Memory B cell (primary cell): ENCODE results near the gene AUNIP.
A peak's percentile ranks its signal among the peaks of the same experiment; 100 is the strongest.

ENCODE experiments used
- ATAC-seq: fragments of 150-1000 bp; cut with Tn5 transposase; 2 replicates; pipeline ENCODE4 v1.10.0; 2021; ENCODE audit warnings: low read depth, mild to moderate bottlenecking, moderate library complexity
- DNase-seq, 2 donors: peaks; one replicate each; pipeline ENCODE4 v3.0.0; 2022; ENCODE audit warnings: low spot score in 2 of 2
- H3K27ac Mint-ChIP-seq: one replicate; pipeline ENCODE4 v1.8.0; 2022; ENCODE audit warnings: mild to moderate bottlenecking, moderate library complexity, mixed read lengths
- H3K27me3 Mint-ChIP-seq: one replicate; pipeline ENCODE4 v1.8.0; 2022; ENCODE audit warnings: mixed read lengths
- H3K36me3 Mint-ChIP-seq: one replicate; pipeline ENCODE4 v1.8.0; 2022; ENCODE audit warnings: mild to moderate bottlenecking, mixed read lengths
- H3K4me1 Mint-ChIP-seq: one replicate; pipeline ENCODE4 v1.8.0; 2022; ENCODE audit warnings: mixed read lengths
- H3K4me3 Mint-ChIP-seq: one replicate; pipeline ENCODE4 v1.8.0; 2022; ENCODE audit warnings: mild to moderate bottlenecking, moderate library complexity, mixed read lengths
- H3K9me3 Mint-ChIP-seq: one replicate; pipeline ENCODE4 v1.8.0; 2022; ENCODE audit warnings: mixed read lengths

AUNIP gene

DNA sequence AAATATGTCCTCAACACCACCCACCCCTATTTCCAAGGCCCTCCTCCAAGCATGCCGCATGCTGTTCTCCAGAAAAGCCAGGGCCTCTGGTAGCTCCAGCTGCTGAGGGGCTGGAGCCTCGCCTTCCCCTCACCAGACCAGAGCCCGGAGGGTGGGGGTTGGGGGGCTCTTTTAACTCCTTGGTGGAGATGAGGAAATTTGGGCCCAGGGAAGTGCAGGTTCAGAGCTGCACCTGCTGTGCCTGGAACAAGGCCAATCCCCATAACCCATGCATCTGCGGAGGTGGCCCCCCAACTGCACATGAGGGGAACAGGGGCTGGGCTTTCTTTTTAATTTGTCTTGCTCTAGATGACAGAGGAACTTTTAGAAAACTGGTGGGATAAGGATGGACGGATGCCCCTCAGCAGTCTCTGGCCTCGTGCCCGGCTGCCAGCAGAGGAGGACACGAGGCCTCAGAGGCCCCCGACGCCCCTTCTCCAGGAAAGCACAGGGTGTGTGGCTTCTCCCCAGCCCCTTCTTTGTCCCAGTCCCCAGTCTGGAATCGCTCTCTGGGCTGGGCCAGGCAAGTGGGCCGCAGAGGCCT is 59.8 kb downstream of the AUNIP start:
- peak overlapping the region; percentile 76 for H3K4me3 Mint-ChIP-seq
- no peaks in the 10 kb centered on the region for H3K27me3 Mint-ChIP-seq
- H3K27ac Mint-ChIP-seq, result no peak overlapping the region
- DNase-seq, result no peak
- ATAC-seq, result no peak
- no peaks in the 10 kb centered on the region for H3K9me3 Mint-ChIP-seq
- no peaks in the 10 kb centered on the region for H3K36me3 Mint-ChIP-seq
- H3K4me1 Mint-ChIP-seq, result peaks cover 26% of the 10 kb centered on the region

DNA sequence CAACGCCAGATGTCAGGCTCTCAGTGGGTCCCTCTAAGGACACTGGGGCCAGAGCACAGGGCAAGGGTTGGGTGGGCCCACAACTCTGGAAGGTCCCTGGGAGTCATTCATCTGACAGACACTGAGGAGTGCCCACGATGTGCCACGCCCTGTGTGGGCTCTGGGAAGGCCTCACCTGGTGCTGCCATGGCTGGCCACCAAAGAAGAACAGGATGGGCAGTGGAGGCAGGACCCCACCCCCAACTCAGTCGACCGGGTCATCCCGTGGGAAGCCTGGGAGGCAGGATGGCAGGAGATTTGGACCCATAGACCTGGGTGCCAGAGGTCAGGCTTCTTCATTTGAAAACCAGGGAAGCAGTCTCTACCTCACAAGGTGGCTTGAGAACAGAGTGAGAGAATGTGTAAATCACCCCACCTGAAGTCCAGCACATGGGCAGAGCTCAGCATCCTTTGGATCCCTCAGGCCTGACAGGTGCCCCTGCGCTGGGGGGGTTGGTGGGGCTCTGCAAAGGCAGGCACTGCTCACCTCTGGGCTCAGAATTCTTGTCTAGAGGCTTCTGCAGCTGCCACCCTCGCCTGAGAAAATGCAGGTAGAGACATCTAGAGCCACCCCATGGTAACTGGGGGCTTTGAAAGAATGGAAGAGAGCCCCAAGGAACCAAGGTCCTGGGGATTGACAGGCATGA is 60.4 kb downstream of the AUNIP start:
- no peaks in the 10 kb centered on the region for H3K9me3 Mint-ChIP-seq
- H3K4me1 Mint-ChIP-seq, result peaks cover 26% of the 10 kb centered on the region
- no peaks in the 10 kb centered on the region for H3K27me3 Mint-ChIP-seq
- DNase-seq (no peak), ATAC-seq (no peak)
- no peak overlapping the region for H3K27ac Mint-ChIP-seq
- no peaks in the 10 kb centered on the region for H3K36me3 Mint-ChIP-seq
- peak overlapping the region; percentile 76 for H3K4me3 Mint-ChIP-seq

DNA sequence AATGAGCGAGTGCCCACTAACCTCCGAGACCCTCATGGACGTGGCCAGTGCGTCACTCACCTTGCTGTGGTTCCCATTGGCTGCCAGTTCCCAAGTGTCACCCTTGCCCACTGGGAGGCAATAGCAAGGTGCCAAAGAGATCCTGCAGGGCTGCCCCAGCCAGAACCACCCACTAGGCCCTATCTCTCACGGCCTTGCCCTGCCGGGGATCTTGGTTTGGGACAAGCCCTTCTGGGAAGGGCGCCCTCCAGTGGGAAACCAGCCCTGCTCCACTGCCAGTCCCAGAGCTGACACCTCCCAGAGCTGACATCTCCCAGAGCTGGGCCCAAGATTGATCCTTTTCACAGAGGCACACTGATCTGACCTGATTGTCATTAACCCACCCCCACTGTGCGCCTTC is 61.3 kb downstream of the AUNIP start:
- ATAC-seq (no peak), DNase-seq (no peak)
- Mint-ChIP-seq H3K36me3 (no peaks in the 10 kb centered on the region), H3K27me3 (no peaks in the 10 kb centered on the region), H3K9me3 (no peaks in the 10 kb centered on the region), H3K4me3 (no peak overlapping the region), H3K27ac (no peak overlapping the region), H3K4me1 (peaks cover 23% of the 10 kb centered on the region)

DNA sequence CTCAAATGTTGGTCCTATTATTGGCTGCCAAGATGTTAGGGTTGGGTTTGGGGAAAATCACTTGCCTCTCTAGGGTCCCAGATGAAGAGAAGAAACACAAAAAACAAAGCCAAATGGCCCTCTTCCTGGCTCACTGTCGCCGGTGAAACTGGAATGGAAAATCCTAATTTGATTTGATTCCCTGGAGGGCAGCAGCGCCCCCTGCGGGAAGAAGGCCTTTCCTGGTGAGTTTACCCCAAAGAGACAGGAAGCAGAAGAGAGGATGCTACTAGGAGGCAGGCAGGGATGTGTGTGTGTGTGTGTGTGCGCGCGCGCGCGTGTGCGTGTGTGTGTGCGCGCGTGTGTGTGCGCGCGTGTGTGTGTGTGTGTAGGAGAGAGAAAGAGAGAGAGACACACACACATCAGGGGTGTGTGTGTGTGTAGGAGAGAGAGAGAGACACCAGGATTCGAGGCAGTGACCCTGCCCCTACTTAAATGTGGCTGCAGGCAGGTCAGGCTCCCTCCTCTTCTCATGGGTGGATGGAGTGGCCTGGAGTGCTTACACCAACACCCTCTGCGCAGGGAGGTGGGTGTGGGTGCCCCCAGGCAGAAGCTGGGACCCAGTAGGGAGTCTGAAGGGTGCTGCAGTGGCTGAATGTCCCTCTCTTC is 62.3 kb downstream of the AUNIP start:
- Mint-ChIP-seq H3K36me3 (no peaks in the 10 kb centered on the region), H3K4me1 (peaks cover 18% of the 10 kb centered on the region), H3K27me3 (no peaks in the 10 kb centered on the region), H3K9me3 (no peaks in the 10 kb centered on the region), H3K27ac (peak overlapping the region; percentile 4), H3K4me3 (peak overlapping the region; percentile 2)
- peak; percentile 49 to 53 for DNase-seq
- ATAC-seq, result peak; percentile 66

DNA sequence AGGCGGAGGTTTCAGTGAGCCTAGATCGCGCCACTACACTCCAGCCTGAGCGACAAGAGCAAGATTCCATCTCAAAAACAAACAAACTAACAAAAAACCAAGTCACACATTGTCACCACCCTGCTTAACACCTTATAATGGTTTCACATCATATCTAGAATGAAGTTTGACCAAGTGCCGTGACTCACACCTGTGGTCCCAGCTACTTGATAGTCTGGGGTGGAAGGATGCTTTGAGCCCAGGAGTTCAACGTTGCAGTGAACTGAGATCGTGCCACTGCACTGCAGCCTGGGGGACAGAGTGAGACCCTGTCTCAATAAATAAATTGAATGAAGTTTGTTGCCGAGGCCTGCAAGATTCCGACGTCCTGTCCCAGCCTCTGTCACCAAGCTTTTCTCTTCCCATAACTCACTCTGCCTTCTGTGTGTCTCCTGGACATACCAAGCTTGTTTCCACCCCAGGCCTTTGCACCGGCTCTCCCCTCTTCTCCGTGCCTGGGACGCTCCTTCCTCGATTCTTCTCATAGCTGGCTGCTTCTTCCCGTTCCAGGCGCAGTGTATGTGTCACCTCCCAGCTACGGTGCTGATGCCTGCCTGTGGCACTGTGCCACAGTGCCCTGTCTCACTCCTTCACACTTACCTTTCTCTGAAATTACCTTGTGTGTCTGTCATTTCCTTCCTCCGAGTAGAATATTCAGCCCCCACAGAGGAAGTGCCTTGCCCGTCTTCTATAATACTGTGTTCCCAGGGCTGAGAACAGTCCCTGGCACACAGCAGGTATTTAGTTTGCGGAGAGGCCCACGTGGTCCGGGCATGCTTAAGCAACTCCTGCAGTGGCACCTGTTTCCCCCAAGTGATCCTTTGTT is 63.1 kb downstream of the AUNIP start:
- no peak overlapping the region for H3K27ac Mint-ChIP-seq
- no peaks in the 10 kb centered on the region for H3K27me3 Mint-ChIP-seq
- peaks cover 18% of the 10 kb centered on the region for H3K4me1 Mint-ChIP-seq
- H3K36me3 Mint-ChIP-seq, result no peaks in the 10 kb centered on the region
- ATAC-seq, result no peak
- no peaks in the 10 kb centered on the region for H3K9me3 Mint-ChIP-seq
- no peak for DNase-seq
- H3K4me3 Mint-ChIP-seq, result no peak overlapping the region

DNA sequence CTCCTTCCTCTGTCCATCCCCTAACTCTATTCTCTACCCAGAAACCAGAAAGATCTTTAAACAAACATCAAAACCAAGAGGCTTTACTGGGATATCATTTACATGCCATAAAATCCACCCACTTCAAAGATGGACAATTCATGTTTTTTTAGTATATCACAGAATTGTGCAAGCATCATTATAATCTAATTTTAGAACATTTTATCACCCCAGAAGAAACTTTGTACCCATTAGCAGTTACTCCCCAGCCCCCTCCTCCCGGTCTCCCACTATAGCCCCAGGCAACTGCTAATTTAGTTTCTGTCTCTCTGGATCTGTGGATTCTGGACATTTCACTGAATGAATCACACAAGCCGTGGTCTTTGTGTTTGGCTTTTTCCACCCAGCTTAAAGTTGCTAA is 64.0 kb downstream of the AUNIP start:
- no peak for ATAC-seq
- Mint-ChIP-seq H3K27me3 (peaks cover 3% of the 10 kb centered on the region), H3K4me3 (no peak overlapping the region), H3K9me3 (no peaks in the 10 kb centered on the region), H3K27ac (no peak overlapping the region), H3K4me1 (peaks cover 12% of the 10 kb centered on the region), H3K36me3 (no peaks in the 10 kb centered on the region)
- DNase-seq, result no peak

DNA sequence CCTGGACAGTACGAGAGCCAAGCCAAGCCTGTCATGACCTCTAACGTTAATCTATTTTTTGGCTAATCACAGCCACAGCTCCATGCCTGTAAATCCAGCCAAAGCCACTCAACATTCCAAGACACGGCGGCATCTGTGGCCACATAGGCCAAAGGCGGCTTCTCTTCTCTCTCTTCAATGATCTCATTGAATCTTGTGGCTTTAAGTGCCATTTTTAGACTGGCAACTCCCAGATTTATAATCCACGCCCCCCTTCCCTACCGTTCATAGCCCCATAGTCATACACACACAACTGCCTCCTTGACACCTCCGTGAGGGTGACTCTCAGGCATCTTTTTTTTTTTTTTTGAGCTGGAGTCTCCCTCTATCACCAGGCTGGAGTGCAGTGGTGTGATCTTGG is 64.9 kb downstream of the AUNIP start:
- Mint-ChIP-seq H3K27ac (no peak overlapping the region), H3K4me3 (no peak overlapping the region), H3K36me3 (no peaks in the 10 kb centered on the region), H3K27me3 (peaks cover 3% of the 10 kb centered on the region), H3K9me3 (no peaks in the 10 kb centered on the region), H3K4me1 (peaks cover 12% of the 10 kb centered on the region)
- ATAC-seq (no peak), DNase-seq (no peak)

DNA sequence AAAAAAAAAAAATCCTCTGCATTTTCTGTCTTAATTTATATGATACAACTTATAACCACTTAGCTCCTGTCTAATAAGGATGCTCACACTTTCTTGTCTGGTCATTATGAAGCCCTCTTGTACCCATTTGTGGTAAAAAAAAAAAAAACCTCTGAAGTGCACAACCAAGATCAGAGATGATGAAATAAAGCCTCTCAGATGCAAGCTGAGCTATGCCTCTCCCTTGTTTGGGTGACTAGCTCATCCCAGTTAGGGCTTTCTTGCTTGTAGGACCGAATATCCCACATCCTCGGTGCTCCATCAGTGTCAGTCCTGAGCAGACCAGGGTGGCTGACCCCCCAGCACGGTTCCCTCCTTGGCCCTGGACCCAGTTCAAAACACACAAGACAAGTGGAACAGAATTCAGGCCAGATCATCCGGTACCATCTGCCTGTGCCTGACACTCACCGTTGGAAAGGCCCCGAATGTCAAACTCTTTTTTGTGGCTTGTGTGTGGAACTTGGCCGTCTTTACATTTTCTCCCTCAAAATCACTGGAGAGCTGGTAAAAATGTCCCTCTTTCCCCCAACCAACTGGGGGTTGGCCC is 65.6 kb downstream of the AUNIP start:
- H3K27ac Mint-ChIP-seq, result no peak overlapping the region
- no peak overlapping the region for H3K4me3 Mint-ChIP-seq
- DNase-seq (no peak), ATAC-seq (no peak)
- peaks cover 12% of the 10 kb centered on the region for H3K4me1 Mint-ChIP-seq
- H3K36me3 Mint-ChIP-seq, result no peaks in the 10 kb centered on the region
- no peaks in the 10 kb centered on the region for H3K9me3 Mint-ChIP-seq
- peaks cover 3% of the 10 kb centered on the region for H3K27me3 Mint-ChIP-seq

DNA sequence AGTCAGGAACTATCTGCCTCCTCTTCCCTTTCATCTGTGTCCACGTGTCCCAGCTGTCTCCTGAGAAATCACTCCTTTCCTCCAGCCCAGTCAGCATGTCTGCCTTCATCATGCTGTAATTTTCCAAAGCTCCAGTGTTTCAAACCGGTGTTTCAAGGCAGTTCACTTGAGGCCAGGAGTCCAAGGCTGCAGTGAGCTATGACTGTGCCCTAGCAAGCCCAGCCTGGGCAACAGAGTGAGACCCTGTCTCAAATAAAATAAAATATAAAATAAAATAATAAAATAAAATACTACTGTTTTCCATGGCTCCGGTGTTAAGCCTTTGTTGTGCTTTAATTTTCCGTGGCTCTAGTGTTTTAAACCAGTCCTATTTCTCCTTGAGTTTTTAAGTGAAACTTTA is 67.1 kb downstream of the AUNIP start:
- ATAC-seq, result no peak
- DNase-seq, result no peak
- no peaks in the 10 kb centered on the region for H3K36me3 Mint-ChIP-seq
- H3K27me3 Mint-ChIP-seq, result peaks cover 3% of the 10 kb centered on the region
- no peaks in the 10 kb centered on the region for H3K9me3 Mint-ChIP-seq
- no peak overlapping the region for H3K4me3 Mint-ChIP-seq
- H3K27ac Mint-ChIP-seq, result no peak overlapping the region
- H3K4me1 Mint-ChIP-seq, result peaks cover 9% of the 10 kb centered on the region

DNA sequence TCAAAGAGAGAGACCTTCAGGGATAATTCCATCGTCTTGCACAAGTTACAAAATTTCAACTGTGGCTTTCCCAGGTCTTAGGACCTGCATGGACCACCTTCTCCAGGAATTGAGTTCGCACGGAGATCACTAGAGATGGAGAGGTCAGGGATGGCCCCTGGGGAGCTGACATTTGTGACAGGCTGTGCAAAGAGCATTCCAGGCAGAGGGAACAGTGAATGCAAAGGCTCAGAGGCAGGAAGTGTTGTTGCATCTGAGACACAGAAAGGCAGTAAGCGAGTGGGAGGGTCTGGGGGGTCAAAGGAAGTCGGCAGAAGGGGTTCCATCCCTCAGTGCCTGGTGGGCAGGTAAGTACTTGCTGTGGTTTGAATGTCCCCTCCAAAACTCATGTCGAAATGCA is 68.8 kb downstream of the AUNIP start:
- Mint-ChIP-seq H3K27ac (no peak overlapping the region), H3K36me3 (no peaks in the 10 kb centered on the region), H3K27me3 (peaks cover 3% of the 10 kb centered on the region), H3K4me1 (no peaks in the 10 kb centered on the region), H3K4me3 (no peak overlapping the region), H3K9me3 (no peaks in the 10 kb centered on the region)
- ATAC-seq (no peak), DNase-seq (no peak)

DNA sequence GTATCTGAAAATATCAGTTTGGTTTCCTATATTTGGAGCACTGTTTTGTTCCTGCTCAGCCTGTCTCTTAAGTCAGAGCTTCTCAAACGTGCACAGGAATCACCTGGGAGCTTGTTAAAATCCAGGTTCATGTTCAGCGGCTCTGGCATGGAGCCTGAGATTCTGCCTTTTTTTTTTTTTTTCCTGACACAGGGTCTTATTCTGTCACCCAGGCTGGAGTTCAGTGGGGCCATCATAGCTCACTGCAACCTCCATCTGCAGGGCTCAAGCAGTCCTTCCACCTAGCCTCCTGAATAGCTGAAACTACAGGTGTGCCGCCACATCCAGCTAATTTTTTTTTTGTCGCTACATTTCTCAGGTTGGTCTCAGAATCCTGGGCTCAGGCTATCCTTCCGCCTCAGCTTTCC is 71.5 kb downstream of the AUNIP start:
- Mint-ChIP-seq H3K36me3 (no peaks in the 10 kb centered on the region), H3K4me1 (no peaks in the 10 kb centered on the region), H3K27me3 (peaks cover 3% of the 10 kb centered on the region), H3K4me3 (no peak overlapping the region), H3K27ac (no peak overlapping the region), H3K9me3 (no peaks in the 10 kb centered on the region)
- DNase-seq (no peak), ATAC-seq (no peak)

DNA sequence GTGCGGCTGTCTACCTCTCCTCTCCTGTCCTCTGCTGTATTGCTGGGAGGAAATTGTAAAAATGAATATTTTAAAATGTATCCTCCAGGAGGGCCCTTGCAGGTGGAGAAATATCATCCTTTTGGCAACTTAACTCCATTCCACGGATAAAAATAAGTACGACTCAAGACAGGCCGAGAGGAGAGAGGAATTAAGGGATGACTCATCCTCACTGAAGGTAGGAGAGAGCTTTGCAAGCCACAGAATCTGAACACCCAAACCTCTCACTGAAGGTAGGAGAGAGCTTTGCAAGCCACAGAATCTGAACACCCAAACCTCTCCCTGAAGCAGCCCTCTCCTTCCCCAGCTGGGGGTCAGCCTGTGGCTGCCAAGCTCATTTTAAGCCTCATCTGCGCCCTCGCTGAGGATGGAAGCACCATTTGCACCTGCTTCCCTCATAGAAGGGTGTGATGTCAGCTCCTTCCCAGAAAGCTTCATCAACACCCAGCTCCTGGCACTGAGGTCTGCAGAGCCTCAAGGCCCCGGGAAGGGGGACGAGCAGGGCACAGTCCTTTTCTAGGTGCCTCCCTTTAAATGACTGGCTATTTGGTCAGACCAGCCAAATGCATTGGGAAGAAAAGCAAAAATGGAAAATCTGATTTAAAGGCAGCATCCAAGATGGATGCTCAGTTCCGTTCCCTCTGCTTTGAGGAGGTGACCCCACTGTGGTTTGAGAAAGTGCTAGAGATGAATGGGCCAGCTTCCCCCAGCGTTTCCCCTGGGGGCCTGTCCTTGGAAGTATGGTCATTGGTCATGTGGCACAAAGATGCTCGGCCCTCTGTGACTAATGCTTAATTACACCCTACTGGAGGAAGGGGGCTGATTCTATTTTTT is 72.1 kb downstream of the AUNIP start:
- Mint-ChIP-seq H3K27me3 (peaks cover 3% of the 10 kb centered on the region), H3K4me3 (no peak overlapping the region), H3K4me1 (no peaks in the 10 kb centered on the region), H3K9me3 (no peaks in the 10 kb centered on the region), H3K36me3 (no peaks in the 10 kb centered on the region), H3K27ac (no peak overlapping the region)
- no peak for DNase-seq
- ATAC-seq, result no peak

DNA sequence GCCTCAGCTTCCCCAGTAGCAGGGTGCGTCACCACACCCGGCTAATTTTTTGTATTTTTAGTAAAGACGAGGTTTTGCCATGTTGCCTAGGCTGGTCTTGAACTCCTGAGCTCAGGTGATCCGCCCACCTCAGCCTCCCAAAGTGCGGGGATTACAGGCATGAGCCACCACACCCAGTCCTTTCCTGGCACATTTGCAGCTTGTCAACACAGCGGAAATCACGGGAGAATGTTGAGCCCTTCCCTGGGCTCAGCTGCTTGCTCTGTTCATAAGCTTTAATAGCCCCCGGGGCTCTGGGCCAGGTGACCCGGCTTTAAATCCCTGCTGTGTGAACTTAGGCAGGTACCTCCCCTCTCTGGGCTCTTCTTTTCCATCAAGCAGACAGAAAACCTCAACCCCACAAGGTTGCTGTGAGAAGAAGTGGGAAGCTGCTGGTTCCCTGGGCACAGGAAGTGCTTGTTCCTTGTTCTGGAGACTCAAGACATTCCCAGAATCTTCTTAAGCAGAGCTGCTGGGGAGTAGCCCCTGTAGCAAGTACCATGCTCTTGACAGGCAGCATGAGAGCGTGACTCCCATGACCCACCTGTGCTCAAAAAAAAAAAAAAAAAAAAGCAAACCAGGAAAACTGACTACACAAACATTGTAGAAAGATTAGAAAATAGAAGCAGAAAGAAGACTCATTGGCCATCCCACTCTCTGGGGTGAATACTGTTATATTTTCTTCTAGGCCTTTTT is 73.8 kb downstream of the AUNIP start:
- H3K4me3 Mint-ChIP-seq, result no peak overlapping the region

More for the DNA sequence above, 73.8 kb downstream of the AUNIP start:
- ATAC-seq, result no peak
- Mint-ChIP-seq H3K36me3 (no peaks in the 10 kb centered on the region), H3K27me3 (peaks cover 2% of the 10 kb centered on the region), H3K27ac (no peak overlapping the region), H3K9me3 (no peaks in the 10 kb centered on the region), H3K4me1 (no peaks in the 10 kb centered on the region)
- DNase-seq, result no peak
